ENCODE data around the gene RABGGTA.

RABGGTA gene

DNA sequence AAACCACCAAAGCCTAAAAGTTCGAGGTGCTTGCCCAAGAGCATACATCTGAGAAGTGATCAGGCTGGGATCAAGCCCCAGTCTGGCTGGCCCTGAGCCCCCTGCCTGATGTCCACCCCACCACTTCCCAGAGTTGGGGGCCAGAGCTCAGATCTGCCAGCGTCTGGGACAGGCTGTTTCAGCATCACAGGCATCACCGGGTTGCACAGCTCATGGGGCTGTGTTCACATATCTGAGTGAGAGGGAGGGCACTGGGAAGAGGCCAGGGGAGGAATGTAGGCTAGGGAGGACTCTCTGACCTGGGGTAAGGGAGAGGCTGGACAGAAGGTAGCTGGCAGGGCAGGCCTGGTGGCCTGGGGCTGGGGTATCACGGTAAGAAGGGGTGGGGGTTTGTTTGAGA is 14.4 kb downstream of the RABGGTA start:
- no peak for DNase-seq (ENCODE audit: low spot score)
- TF ChIP-seq, protein P1, sequence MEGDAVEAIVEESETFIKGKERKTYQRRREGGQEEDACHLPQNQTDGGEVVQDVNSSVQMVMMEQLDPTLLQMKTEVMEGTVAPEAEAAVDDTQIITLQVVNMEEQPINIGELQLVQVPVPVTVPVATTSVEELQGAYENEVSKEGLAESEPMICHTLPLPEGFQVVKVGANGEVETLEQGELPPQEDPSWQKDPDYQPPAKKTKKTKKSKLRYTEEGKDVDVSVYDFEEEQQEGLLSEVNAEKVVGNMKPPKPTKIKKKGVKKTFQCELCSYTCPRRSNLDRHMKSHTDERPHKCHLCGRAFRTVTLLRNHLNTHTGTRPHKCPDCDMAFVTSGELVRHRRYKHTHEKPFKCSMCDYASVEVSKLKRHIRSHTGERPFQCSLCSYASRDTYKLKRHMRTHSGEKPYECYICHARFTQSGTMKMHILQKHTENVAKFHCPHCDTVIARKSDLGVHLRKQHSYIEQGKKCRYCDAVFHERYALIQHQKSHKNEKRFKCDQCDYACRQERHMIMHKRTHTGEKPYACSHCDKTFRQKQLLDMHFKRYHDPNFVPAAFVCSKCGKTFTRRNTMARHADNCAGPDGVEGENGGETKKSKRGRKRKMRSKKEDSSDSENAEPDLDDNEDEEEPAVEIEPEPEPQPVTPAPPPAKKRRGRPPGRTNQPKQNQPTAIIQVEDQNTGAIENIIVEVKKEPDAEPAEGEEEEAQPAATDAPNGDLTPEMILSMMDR (IDR thresholded peaks at IDR 0.05; ENCODE audit: extremely low read depth, missing control alignments): no peak

DNA sequence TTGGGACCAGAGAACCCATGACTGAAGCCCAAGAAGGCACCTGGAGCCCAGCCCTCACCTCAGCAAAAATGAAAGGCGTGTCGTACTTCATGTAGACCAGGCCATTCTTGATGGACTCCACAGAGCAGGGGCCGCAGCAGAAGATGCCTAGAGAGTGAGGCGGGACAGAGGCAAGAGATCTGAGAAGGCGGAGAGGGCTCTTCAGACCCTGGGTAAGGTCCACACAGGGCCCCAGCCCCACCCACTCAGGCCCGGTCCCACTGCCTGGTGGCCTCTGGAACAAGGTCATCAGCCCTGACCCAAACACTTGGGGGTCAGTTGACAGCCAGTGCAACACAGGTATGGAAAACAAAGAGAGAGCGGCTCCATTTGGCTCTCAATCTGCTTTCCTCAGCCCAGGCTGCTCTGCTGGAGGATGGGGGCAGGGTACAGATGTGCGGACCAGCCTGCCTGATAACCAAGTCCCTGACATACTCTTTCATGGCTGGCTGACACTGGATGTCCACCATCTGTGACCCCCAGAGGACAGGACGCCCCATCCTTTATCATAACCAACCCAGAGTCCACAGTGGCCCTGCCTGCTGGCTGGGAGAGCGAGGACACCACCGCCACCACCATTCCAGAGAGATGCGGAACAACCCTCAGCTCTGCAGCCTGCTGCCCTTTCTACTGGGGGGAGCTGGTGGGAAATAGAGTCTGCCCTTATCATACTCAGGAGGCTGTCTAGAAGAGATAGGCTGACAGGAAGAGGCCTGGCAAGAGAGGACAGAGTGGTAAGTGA is 15.3 kb downstream of the RABGGTA start:
- no peak for DNase-seq (ENCODE audit: low spot score)
- TF ChIP-seq, protein P1 (IDR thresholded peaks at IDR 0.05; ENCODE audit: extremely low read depth, missing control alignments): no peak

DNA sequence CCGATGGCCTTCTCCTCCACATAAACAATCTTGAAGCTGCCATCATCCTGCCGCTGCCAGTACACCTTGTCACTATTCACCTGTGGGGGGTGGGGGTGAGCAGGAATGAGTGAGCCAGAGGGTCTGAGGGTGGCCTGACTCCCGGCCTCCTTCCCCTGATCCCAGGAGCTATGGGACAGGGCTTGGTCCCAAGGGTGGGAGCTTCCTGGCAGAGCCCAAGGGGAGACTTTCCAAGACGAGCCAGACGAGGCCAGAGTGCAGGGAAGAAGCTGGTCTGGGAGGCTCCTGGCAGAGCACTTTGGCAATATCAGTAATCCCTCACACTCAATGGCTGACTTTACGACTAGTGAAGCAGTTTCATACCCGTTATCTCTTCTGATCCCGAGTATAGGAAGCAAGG is 16.0 kb downstream of the RABGGTA start:
- no peak for DNase-seq (ENCODE audit: low spot score)
- TF ChIP-seq, protein P1 (IDR thresholded peaks at IDR 0.05; ENCODE audit: extremely low read depth, missing control alignments): no peak

DNA sequence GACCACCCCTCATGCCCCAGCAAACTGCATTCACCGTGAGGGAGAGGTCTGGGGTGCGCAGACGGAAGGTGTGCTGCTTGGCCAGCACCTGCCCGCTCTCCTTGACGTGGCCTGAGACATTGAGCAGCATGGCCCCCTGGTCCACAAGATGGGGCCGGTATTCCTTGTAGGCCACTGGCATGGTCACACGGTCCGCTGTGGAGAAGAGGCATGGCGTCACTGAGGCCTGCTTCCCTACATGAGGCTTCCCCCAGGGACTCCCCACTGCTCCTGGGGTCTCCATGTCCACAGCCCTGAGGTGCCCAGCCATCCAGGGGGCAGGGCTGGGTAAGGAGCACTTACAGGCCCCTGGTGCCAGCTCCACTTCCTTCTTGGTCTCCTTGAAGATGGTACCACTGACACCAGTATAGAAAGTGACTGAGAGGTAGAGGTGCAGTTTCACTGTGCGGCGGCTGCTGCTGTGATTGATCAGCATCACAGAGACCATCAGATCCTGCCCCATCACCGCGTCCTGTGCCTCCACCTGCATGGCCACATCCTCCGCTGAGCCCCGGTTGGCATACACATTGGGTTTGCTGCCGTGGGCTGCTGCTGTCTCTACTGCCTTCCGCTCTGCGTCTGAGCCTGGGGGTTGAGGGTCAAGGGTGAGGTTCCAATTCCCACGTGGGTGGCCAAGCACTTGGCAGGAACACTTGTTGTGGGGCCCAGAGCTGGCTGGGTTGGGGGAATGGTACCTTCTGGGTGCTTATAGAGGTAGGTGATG is 16.6 kb downstream of the RABGGTA start:
- TF ChIP-seq, protein P1 (IDR thresholded peaks at IDR 0.05; ENCODE audit: extremely low read depth, missing control alignments): no peak
- no peak for DNase-seq (ENCODE audit: low spot score)

DNA sequence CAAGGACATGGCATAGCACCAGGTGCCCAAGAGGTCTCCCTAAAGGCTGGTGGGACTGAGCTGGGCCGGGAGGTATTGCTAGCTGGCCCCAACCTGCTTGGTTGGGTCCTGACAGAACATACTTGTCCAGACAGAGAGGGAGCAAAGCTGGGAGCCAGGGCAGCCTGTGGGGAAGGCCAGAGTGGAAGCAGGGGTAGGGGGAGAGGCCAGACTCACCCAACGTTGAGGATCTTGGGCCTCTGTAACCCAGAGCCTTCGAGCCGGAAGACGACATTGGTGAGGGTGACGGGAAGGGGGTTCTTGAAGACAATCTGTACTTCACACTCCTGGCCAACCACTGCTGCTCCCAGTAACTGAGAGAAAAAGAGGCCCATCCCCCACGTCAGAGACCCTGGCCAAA is 17.5 kb downstream of the RABGGTA start:
- TF ChIP-seq, protein P1 (IDR thresholded peaks at IDR 0.05; ENCODE audit: extremely low read depth, missing control alignments): no peak
- DNase-seq (ENCODE audit: low spot score): no peak

DNA sequence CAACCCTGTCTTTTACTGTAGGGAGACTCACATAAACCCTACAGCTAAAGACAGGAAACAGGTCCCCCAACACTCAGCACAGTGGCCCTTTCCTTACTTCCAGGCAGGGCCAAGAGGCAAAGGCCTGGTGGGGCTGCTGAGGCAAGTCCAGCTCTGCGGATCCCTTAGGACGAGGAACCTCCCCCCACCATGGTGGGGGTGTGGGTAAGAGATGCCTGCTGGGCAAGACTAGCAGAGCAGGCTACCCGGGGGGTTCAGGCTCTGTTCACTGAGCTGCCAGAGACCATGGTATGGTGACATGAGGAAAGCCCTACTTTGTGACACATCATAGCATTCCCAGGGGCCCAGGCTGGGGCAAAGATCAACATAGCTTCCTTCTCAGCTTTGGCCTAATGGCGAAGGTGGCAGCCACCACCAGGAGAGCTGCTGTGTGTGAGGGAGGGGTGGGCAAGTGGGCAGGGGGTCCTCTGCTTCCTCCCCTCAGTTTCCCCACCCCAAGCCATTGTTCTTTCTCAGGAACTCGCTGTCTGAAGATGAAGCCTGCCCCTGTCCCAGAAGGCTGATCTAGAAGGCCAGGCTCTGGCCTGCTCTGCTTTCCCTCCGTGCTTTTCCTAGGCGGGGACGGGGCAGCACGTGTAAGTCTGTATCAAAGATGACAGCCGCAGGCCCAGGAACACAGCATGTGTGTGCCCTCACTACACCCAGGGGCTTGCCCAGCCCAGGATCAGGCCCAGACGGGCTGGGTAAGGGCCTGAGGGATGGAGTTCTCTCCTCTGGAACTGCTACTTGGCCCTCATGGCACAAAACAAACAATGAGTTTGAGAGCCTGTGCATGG is 18.9 kb downstream of the RABGGTA start:
- TF ChIP-seq, protein P1 (IDR thresholded peaks at IDR 0.05; ENCODE audit: extremely low read depth, missing control alignments): no peak
- DNase-seq (ENCODE audit: low spot score): no peak

Data from GM20000 (cell line).